Endothelial cell of umbilical vein (primary cell): Measurements from ENCODE around the gene TCF23. TPM values are rescaled to one million over a fixed set of nuclear protein-coding genes. Genes with fewer than 3 reads are reported as not detected.
"Not testable (repeated sequence)": the region's sequence is repeated elsewhere in the genome, so short reads cannot be mapped to it uniquely, and the experiment has no call there.

ENCODE experiments used
- BruUV-seq: library from RNA; stranded (reverse); fragments of 400-500 nt; replicated peaks from 2 replicates; lab custom pipeline; 2021; lab: Mats Ljungman, UMichigan
- CTCF ChIA-PET: fragments of 300-600, 350-600 bp; sonication (Branson Sonifier 250); formaldehyde crosslinking; loops from one replicate; lab custom pipeline; 2021; ENCODE audit warnings: antibody characterized with exemption, inconsistent platforms; lab: Charles Lee
- POLR2A ChIA-PET: fragments of 300-600, 350-600 bp; sonication (Branson Sonifier 250); formaldehyde crosslinking; loops from one replicate; lab custom pipeline; 2021; ENCODE audit warnings: antibody characterized with exemption, inconsistent platforms; lab: Charles Lee
- DNase-seq: peaks from one replicate; pipeline ENCODE4 v3.0.0-alpha.2; 2011; ENCODE audit warnings: low read depth, low spot score
- FAIRE-seq: peaks from 2 replicates; lab custom pipeline; 2011; peaks lifted over from hg19 to GRCh38; lab: Jason Lieb, UNC
- H2AFZ ChIP-seq: 2 replicates; pipeline ENCODE4 v1.6.0; 2012; ENCODE audit warnings: low read depth, low read length, control low read depth, inconsistent platforms
- H3K27ac ChIP-seq: 2 replicates; pipeline ENCODE4 v1.5.1; 2011; ENCODE audit warnings: low read depth, mild to moderate bottlenecking, control low read depth, low read length, moderate library complexity; ENCODE audit not compliant: insufficient read depth
- H3K27me3 ChIP-seq, 2 experiments: 2 replicates each; pipeline versions ENCODE4 v1.6.0 to v1.6.1; 2011; ENCODE audit warnings: low read length in 2 of 2, mixed read lengths in 1 of 2; ENCODE audit not compliant: control insufficient read depth in 2 of 2, insufficient read depth in 2 of 2
- H3K36me3 ChIP-seq, 2 experiments: 2 replicates in 1 of 2; 3 replicates in 1 of 2; pipeline ENCODE4 v1.5.1; 2011; ENCODE audit warnings: low read length in 2 of 2, mild to moderate bottlenecking in 1 of 2, moderate library complexity in 1 of 2; ENCODE audit not compliant: control insufficient read depth in 2 of 2, insufficient read depth in 2 of 2; ENCODE audit errors: extremely low read depth in 1 of 2
- H3K4me1 ChIP-seq: 3 replicates; pipeline ENCODE4 v1.5.1; 2011; ENCODE audit warnings: mild to moderate bottlenecking, low read length; ENCODE audit not compliant: control insufficient read depth, insufficient read depth; ENCODE audit errors: extremely low read depth
- H3K4me2 ChIP-seq: 2 replicates; pipeline ENCODE4 v1.6.1; 2011; ENCODE audit warnings: low read length, control low read depth, mixed read lengths; ENCODE audit not compliant: insufficient read depth
- H3K4me3 ChIP-seq, 3 experiments: fragments of 200-600 bp in 1 of 3; sonication (generic), shearing (Covaris generic) in 1 of 3; replicated peaks in 1 of 3; 2 replicates each; pipeline ENCODE4 v1.5.1; 2011 to 2016; ENCODE audit warnings: control low read depth in 3 of 3, low read length in 3 of 3, mild to moderate bottlenecking in 2 of 3, inconsistent platforms in 1 of 3, low read depth in 1 of 3, moderate library complexity in 1 of 3; ENCODE audit not compliant: insufficient read depth in 1 of 3
- H3K79me2 ChIP-seq: 2 replicates; pipeline ENCODE4 v1.6.0; 2012; ENCODE audit warnings: low read length, inconsistent platforms; ENCODE audit not compliant: control insufficient read depth, insufficient read depth
- H3K9ac ChIP-seq: replicated peaks from 2 replicates; pipeline ENCODE3; 2011; ENCODE audit warnings: low read length, control low read depth; ENCODE audit not compliant: insufficient read depth; ENCODE audit errors: extremely low read depth
- H3K9me1 ChIP-seq: replicated peaks from 3 replicates; pipeline ENCODE4 v1.6.0; 2011; ENCODE audit warnings: mild to moderate bottlenecking, low read length; ENCODE audit not compliant: control insufficient read depth, insufficient read depth; ENCODE audit errors: extremely low read depth
- H3K9me3 ChIP-seq: replicated peaks from 2 replicates; pipeline ENCODE4 v1.5.1; 2012; ENCODE audit warnings: low read length, inconsistent platforms; ENCODE audit not compliant: control insufficient read depth, insufficient read depth
- H4K20me1 ChIP-seq: replicated peaks from 2 replicates; pipeline ENCODE3; 2011; ENCODE audit warnings: mild to moderate bottlenecking, low read length; ENCODE audit not compliant: control insufficient read depth, insufficient read depth; ENCODE audit errors: extremely low read depth
- CTCF ChIP-seq, 2 donors: IDR thresholded peaks; 1 replicate in 1 of 2; 2 replicates in 1 of 2; pipeline ENCODE4 v1.5.1; 2011; ENCODE audit warnings: low read length in 2 of 2, mild to moderate bottlenecking in 2 of 2, moderate library complexity in 2 of 2, control low read depth in 1 of 2, inconsistent platforms in 1 of 2, low read depth in 1 of 2; ENCODE audit not compliant: insufficient read depth in 1 of 2; ENCODE audit errors: extremely low read depth in 1 of 2
- EZH2 ChIP-seq: IDR thresholded peaks from 2 replicates; pipeline ENCODE4 v1.6.1; 2012; ENCODE audit warnings: borderline replicate concordance, low read depth, mild to moderate bottlenecking, moderate library complexity, low read length, inconsistent platforms; ENCODE audit not compliant: severe bottlenecking
- FOS ChIP-seq: IDR thresholded peaks from 2 replicates; pipeline ENCODE4 v1.6.1; 2011; ENCODE audit warnings: mild to moderate bottlenecking, low read length, moderate library complexity, borderline replicate concordance; ENCODE audit not compliant: insufficient read depth
- GATA2 ChIP-seq: IDR thresholded peaks from 2 replicates; pipeline ENCODE4 v1.7.0; 2011; ENCODE audit warnings: low read depth, mild to moderate bottlenecking, moderate library complexity, mixed read lengths, low read length; ENCODE audit not compliant: insufficient read length, insufficient read depth
- JUN ChIP-seq: IDR thresholded peaks from 2 replicates; pipeline ENCODE4 v1.6.1; 2011; ENCODE audit warnings: borderline replicate concordance, low read depth; ENCODE audit not compliant: insufficient read length, insufficient read depth
- MYC ChIP-seq: IDR thresholded peaks from one replicate; pipeline ENCODE4 v1.6.1; 2011; ENCODE audit warnings: mild to moderate bottlenecking, low read depth, low read length
- POLR2A ChIP-seq: IDR thresholded peaks from 2 replicates; pipeline ENCODE4 v1.6.1; 2012; ENCODE audit warnings: low read depth, mild to moderate bottlenecking, control low read depth, low read length
- POLR2AphosphoS5 ChIP-seq: IDR thresholded peaks from 2 replicates; pipeline ENCODE4 v1.6.1; 2012; ENCODE audit warnings: low read depth, mild to moderate bottlenecking, control low read depth, low read length, moderate library complexity; ENCODE audit not compliant: insufficient read depth
- dilution Hi-C: fragments of 300-500 bp; cut with MboI; formaldehyde crosslinking; loops from one replicate; pipeline ENCODE4 v1.15.0; 2019; ENCODE audit warnings: low sequenced_read_pairs; ENCODE audit not compliant: extremely low pct_ligation_motif_present
- intact Hi-C: fragments of 100-400 bp; cut with micrococcal nuclease; formaldehyde crosslinking; loops from one replicate; pipeline ENCODE4 v1.10.0; 2022
- polyA plus RNA-seq, 4 experiments: library from polyadenylated mRNA; depleted of rRNA in 3 of 4; stranded (reverse) in 3 of 4; unstranded in 1 of 4; fragments of >200 nt; gene quantifications; 2 replicates each; pipeline versions ENCODE4 v1.2.1 to v1.2.3, GENCODE V29; 2011 to 2012; ENCODE audit warnings: missing spikeins in 1 of 4
- total RNA-seq: library from RNA; stranded (reverse); gene quantifications from 2 replicates; pipeline ENCODE4 v1.2.3, GENCODE V29; 2021
- TF ChIP-seq, protein P1 (sequence below): IDR thresholded peaks from 2 replicates; pipeline ENCODE4 v1.6.1; 2011; ENCODE audit not compliant: insufficient read depth, insufficient read length

The TCF23 gene
- total and polyA plus RNA-seq, 2 donors (not counting 3 experiments of a cell fraction or from before 2014, with no cell fraction given): not detected

GRCh38 chr2:27111392-27112078 is 37.3 kb upstream of the TCF23 start:
- H3K4me2 ChIP-seq, H3K79me2 ChIP-seq, POLR2A ChIA-PET, H3K27me3 ChIP-seq, H3K9me3 ChIP-seq, H3K36me3 ChIP-seq, BruUV-seq, H3K9ac ChIP-seq, DNase-seq, H3K4me3 ChIP-seq, H2AFZ ChIP-seq, H3K9me1 ChIP-seq, dilution Hi-C loops, H4K20me1 ChIP-seq, FAIRE-seq, H3K27ac ChIP-seq, H3K4me1 ChIP-seq, intact Hi-C loops: not testable (repeated sequence)
- CTCF ChIA-PET: interaction anchor here (1.1 kb wide), 1 partner anchor 22 kb away, joined by 3 read pairs; no protein-coding TSS in a partner anchor

- no peak for DNase-seq
- TF ChIP-seq MYC (no peak), POLR2A (no peak), EZH2 (no peak), POLR2AphosphoS5 (no peak), GATA2 (no peak), FOS (no peak), JUN (no peak), CTCF (IDR thresholded peaks at IDR 0.05; ENCODE audit: extremely low read depth in 1 of 2, insufficient read depth in 1 of 2, low read depth in 1 of 2, low read length in 2 of 2) (no peak)
- TF ChIP-seq, protein P1, sequence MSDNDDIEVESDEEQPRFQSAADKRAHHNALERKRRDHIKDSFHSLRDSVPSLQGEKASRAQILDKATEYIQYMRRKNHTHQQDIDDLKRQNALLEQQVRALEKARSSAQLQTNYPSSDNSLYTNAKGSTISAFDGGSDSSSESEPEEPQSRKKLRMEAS: no peak
- no peak overlapping the region for H3K9ac ChIP-seq
- H3K79me2 ChIP-seq: no peaks in the 10 kb centered on the region
- ChIA-PET CTCF (interaction anchor here (0.6 to 1.5 kb wide), 2 partner anchors 8 to 77 kb away, joined by 3 to 9 read pairs; no protein-coding TSS in a partner anchor), POLR2A (no interaction called here)
- no peak overlapping the region for H3K4me2 ChIP-seq
- no TSS peak for BruUV-seq
- no peak for FAIRE-seq
- H3K27me3 ChIP-seq: peaks cover 5 to 12% of the 10 kb centered on the region in 2 experiments
- no peaks in the 10 kb centered on the region for H3K9me1 ChIP-seq
- no peaks in the 10 kb centered on the region for H3K4me1 ChIP-seq
- intact Hi-C loops (no loop called here), dilution Hi-C loops (no loop called here)
- no peaks in the 10 kb centered on the region for H4K20me1 ChIP-seq
- H3K36me3 ChIP-seq: no peaks in the 10 kb centered on the region
- no peak overlapping the region for H3K27ac ChIP-seq
- H3K4me3 ChIP-seq: no peak overlapping the region
- H3K9me3 ChIP-seq: no peaks in the 10 kb centered on the region
- no peak overlapping the region for H2AFZ ChIP-seq
Measured at GRCh38 chr2:27115519-27115918, 33.3 kb upstream of the TCF23 start.
